GM19238 (cell line): ENCODE data around the gene VPS36.
"Not testable (repeated sequence)": the region's sequence is repeated elsewhere in the genome, so short reads cannot be mapped to it uniquely, and the experiment has no call there.

ENCODE experiments used
- DNase-seq: peaks from one replicate; pipeline ENCODE4 v3.0.0; 2011; ENCODE audit warnings: low spot score; ENCODE audit not compliant: insufficient read length

Gene VPS36

GRCh38 chr13:52378312-52378711 is 72.1 kb downstream of the VPS36 start:
- DNase-seq, result no peak

- no peak for DNase-seq
Observed at GRCh38 chr13:52377898-52378297, 72.5 kb downstream of the VPS36 start.

- no peak for DNase-seq
Observed at GRCh38 chr13:52374873-52375411, 75.5 kb downstream of the VPS36 start.

- no peak for DNase-seq
Observed at GRCh38 chr13:52374389-52374788, 76.0 kb downstream of the VPS36 start.

- DNase-seq, result not testable (repeated sequence)
Observed at GRCh38 chr13:52373277-52373676, 77.2 kb downstream of the VPS36 start.

GRCh38 chr13:52371736-52372247 is 78.6 kb downstream of the VPS36 start:
- DNase-seq, result no peak

GRCh38 chr13:52366291-52366690 is 84.1 kb downstream of the VPS36 start:
- no peak for DNase-seq
